GM12878 (cell line): ENCODE results near the gene STIL.

Experiments used
- CEBPB ChIP-seq, 2 experiments: fragments of 150-350 bp in 1 of 2; IDR thresholded peaks; 2 replicates each; pipeline ENCODE4 v1.6.1; 2012 to 2014; ENCODE audit warnings: low read depth in 2 of 2, low read length in 2 of 2, borderline replicate concordance in 1 of 2, inconsistent platforms in 1 of 2
- IRF3 ChIP-seq: fragments of 450-650 bp; IDR thresholded peaks from 2 replicates; pipeline ENCODE4 v1.6.1; 2014; ENCODE audit warnings: mild to moderate bottlenecking
- TF ChIP-seq, protein P1 (sequence below), 3 experiments: IDR thresholded peaks in 2 of 3; conservative IDR thresholded peaks in 1 of 3; 2 replicates each; pipeline ENCODE4 v1.5.1; 2011; ENCODE audit warnings: low read depth in 3 of 3, low read length in 3 of 3, mild to moderate bottlenecking in 3 of 3, control low read depth in 2 of 3, moderate library complexity in 2 of 3, inconsistent platforms in 1 of 3, mixed read lengths in 1 of 3; ENCODE audit not compliant: control insufficient read depth in 2 of 3, insufficient read depth in 1 of 3; ENCODE audit errors: extremely low read depth in 1 of 3

- TF ChIP-seq, protein P1, sequence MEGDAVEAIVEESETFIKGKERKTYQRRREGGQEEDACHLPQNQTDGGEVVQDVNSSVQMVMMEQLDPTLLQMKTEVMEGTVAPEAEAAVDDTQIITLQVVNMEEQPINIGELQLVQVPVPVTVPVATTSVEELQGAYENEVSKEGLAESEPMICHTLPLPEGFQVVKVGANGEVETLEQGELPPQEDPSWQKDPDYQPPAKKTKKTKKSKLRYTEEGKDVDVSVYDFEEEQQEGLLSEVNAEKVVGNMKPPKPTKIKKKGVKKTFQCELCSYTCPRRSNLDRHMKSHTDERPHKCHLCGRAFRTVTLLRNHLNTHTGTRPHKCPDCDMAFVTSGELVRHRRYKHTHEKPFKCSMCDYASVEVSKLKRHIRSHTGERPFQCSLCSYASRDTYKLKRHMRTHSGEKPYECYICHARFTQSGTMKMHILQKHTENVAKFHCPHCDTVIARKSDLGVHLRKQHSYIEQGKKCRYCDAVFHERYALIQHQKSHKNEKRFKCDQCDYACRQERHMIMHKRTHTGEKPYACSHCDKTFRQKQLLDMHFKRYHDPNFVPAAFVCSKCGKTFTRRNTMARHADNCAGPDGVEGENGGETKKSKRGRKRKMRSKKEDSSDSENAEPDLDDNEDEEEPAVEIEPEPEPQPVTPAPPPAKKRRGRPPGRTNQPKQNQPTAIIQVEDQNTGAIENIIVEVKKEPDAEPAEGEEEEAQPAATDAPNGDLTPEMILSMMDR (IDR thresholded peaks at IDR 0.05 in 2 of 3, conservative IDR thresholded peaks at IDR 0.05 in 1 of 3; ENCODE audit: control insufficient read depth in 2 of 3, extremely low read depth in 1 of 3, insufficient read depth in 1 of 3, low read depth in 3 of 3, low read length in 3 of 3) = no peak
- TF ChIP-seq CEBPB (IDR thresholded peaks at IDR 0.05; ENCODE audit: borderline replicate concordance in 1 of 2, low read depth in 2 of 2, low read length in 2 of 2) (no peak), IRF3 (no peak)
These were observed 84.7 kb downstream of the STIL start for GRCh38 chr1:47229031-47229885.
